Renal cortical epithelial cell (primary cell): ENCODE measurements around the gene ZNF474. TPM values are rescaled to one million over a fixed set of nuclear protein-coding genes. Genes with fewer than 3 reads are reported as not detected.
A peak's percentile ranks its signal among the peaks of the same experiment; 100 is the strongest.

ENCODE experiments used
- DNase-seq: peaks from one replicate; pipeline ENCODE4 v3.0.0-alpha.2; 2011; ENCODE audit warnings: low read depth
- total RNA-seq: library from RNA; depleted of rRNA; stranded (reverse); fragments of >200 nt; gene quantifications from 2 replicates; pipeline ENCODE4 v1.2.3, GENCODE V29; 2014

The ZNF474 gene
- total RNA-seq, 1 donor from 2014 or later, result 0.50 TPM

- DNase-seq, result no peak
Measured at GRCh38 chr5:122153774-122154173, 24.4 kb downstream of the ZNF474 start.

- no peak for DNase-seq
Measured at GRCh38 chr5:122154491-122154890, 25.1 kb downstream of the ZNF474 start.

GRCh38 chr5:122154910-122155309 lies 25.6 kb downstream of the ZNF474 start:
- DNase-seq, result peak; percentile 61

- no peak for DNase-seq
Measured at GRCh38 chr5:122155546-122155945, 26.2 kb downstream of the ZNF474 start.

GRCh38 chr5:122156724-122157325 lies 27.5 kb downstream of the ZNF474 start:
- DNase-seq, result peak; percentile 69

- DNase-seq, result no peak
Measured at GRCh38 chr5:122162100-122162638, 32.8 kb downstream of the ZNF474 start.

- DNase-seq, result peak; percentile 96
Measured at GRCh38 chr5:122163121-122164069, 34.0 kb downstream of the ZNF474 start.

GRCh38 chr5:122164070-122164435 lies 34.7 kb downstream of the ZNF474 start:
- no peak for DNase-seq

- no peak for DNase-seq
Measured at GRCh38 chr5:122164831-122165558, 35.6 kb downstream of the ZNF474 start.

GRCh38 chr5:122165559-122166078 lies 36.3 kb downstream of the ZNF474 start:
- peak; percentile 99 for DNase-seq

- no peak for DNase-seq
Measured at GRCh38 chr5:122169350-122170103, 40.2 kb downstream of the ZNF474 start.

- DNase-seq, result peak; percentile 88
Measured at GRCh38 chr5:122170620-122171019, 41.3 kb downstream of the ZNF474 start.

GRCh38 chr5:122172207-122172606 lies 42.9 kb downstream of the ZNF474 start:
- DNase-seq, result peak; percentile 30

- DNase-seq, result no peak
Measured at GRCh38 chr5:122173474-122174415, 44.4 kb downstream of the ZNF474 start.

GRCh38 chr5:122175091-122175490 lies 45.7 kb downstream of the ZNF474 start:
- no peak for DNase-seq

- no peak for DNase-seq
Measured at GRCh38 chr5:122175852-122176251, 46.5 kb downstream of the ZNF474 start.

GRCh38 chr5:122177161-122177560 lies 47.8 kb downstream of the ZNF474 start:
- DNase-seq, result no peak

- no peak for DNase-seq
Measured at GRCh38 chr5:122179701-122180100, 50.4 kb downstream of the ZNF474 start.

- no peak for DNase-seq
Measured at GRCh38 chr5:122180146-122180712, 50.9 kb downstream of the ZNF474 start.
